Neural progenitor cell (in vitro differentiated cells): ENCODE results near the gene SMAGP.

Source experiments
- EZH2 ChIP-seq: fragments of 200-600 bp; sonication (generic); IDR thresholded peaks from 2 replicates; pipeline ENCODE4 v1.6.1; 2017; ENCODE audit warnings: antibody characterized with exemption, mild to moderate bottlenecking, moderate library complexity
- TF ChIP-seq, protein P1 (sequence below): fragments of 200-600 bp; sonication (generic); IDR thresholded peaks from 2 replicates; pipeline ENCODE4 v1.5.1; 2017; ENCODE audit warnings: antibody characterized with exemption, mild to moderate bottlenecking

DNA sequence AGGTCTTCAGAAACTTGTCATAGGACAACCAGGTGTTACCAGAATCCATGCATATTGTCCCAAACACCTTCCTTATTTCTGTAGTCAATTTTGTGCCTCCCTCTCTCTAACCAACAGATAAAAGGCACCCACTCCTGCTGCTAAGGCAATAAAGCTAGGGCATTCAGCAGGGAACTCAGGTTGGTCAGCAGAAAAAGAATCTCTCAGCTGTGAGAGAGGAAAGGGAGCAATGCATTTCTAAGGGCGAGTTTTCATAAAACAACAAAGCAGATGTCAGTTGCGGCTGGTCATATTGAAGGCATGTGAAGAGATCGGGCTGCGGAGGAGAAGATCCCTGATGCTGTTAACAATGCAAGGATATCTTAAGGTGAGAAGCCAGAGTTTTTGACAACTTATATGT is 45.0 kb downstream of the SMAGP start:
- TF ChIP-seq, protein P1, sequence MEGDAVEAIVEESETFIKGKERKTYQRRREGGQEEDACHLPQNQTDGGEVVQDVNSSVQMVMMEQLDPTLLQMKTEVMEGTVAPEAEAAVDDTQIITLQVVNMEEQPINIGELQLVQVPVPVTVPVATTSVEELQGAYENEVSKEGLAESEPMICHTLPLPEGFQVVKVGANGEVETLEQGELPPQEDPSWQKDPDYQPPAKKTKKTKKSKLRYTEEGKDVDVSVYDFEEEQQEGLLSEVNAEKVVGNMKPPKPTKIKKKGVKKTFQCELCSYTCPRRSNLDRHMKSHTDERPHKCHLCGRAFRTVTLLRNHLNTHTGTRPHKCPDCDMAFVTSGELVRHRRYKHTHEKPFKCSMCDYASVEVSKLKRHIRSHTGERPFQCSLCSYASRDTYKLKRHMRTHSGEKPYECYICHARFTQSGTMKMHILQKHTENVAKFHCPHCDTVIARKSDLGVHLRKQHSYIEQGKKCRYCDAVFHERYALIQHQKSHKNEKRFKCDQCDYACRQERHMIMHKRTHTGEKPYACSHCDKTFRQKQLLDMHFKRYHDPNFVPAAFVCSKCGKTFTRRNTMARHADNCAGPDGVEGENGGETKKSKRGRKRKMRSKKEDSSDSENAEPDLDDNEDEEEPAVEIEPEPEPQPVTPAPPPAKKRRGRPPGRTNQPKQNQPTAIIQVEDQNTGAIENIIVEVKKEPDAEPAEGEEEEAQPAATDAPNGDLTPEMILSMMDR: no peak
- TF ChIP-seq EZH2: no peak
